Measurements from ENCODE around the gene BRD3OS. TPM values are rescaled to one million over a fixed set of nuclear protein-coding genes. Genes with fewer than 3 reads are reported as not detected.

Gene BRD3OS
- total and polyA plus RNA-seq, 2 of the 13 experiments (the other 11 are each of a cell fraction or from before 2014, with no cell fraction given), result 4.9 to 5.7 TPM

GRCh38 chr9:134057751-134058701, 32.7 kb downstream of the BRD3OS start (continued):
- TF ChIP-seq ZNF333 (CRISPR knock-in tag; IDR thresholded peaks at IDR 0.05; ENCODE audit: borderline replicate concordance) (no peak), IRX3 (CRISPR knock-in tag; IDR thresholded peaks at IDR 0.05; ENCODE audit: borderline replicate concordance, low read depth) (0 out of 2 replicates have a peak, but pooled peaks have one; percentile 42), RORA (CRISPR knock-in tag; IDR thresholded peaks at IDR 0.05) (no peak), ZFP36L2 (CRISPR knock-in tag; IDR thresholded peaks at IDR 0.05) (no peak), ZNF441 (CRISPR knock-in tag; IDR thresholded peaks at IDR 0.05; ENCODE audit: borderline replicate concordance) (0 out of 2 replicates have a peak, but pooled peaks have one; percentile 25), MXD4 (CRISPR knock-in tag; IDR thresholded peaks at IDR 0.05) (0 out of 2 replicates have a peak, but pooled peaks have one; percentile 68), KLF11 (CRISPR knock-in tag; IDR thresholded peaks at IDR 0.05) (no peak), ZNF788 (CRISPR knock-in tag; IDR thresholded peaks at IDR 0.05; ENCODE audit: borderline replicate concordance) (peak; percentile 67; the same call in 1 of the 2 replicates), CREM (IDR thresholded peaks at IDR 0.05) (peak; percentile 53; the same call in 1 of the 2 replicates), CREM (CRISPR knock-in tag; IDR thresholded peaks at IDR 0.05) (no peak), ZNF652 (CRISPR knock-in tag; IDR thresholded peaks at IDR 0.05; ENCODE audit: borderline replicate concordance, low read depth) (no peak), ZNF605 (CRISPR knock-in tag; IDR thresholded peaks at IDR 0.05) (peak; percentile 90; the same call in 1 of the 2 replicates), ZNF710 (CRISPR knock-in tag; IDR thresholded peaks at IDR 0.05; ENCODE audit: borderline replicate concordance) (no peak), KAT2B (IDR thresholded peaks at IDR 0.05; ENCODE audit: borderline replicate concordance, low read depth, low read length) (no peak), ZNF224 (CRISPR knock-in tag; IDR thresholded peaks at IDR 0.05) (0 out of 2 replicates have a peak, but pooled peaks have one; percentile 42), BRF2 (CRISPR knock-in tag; IDR thresholded peaks at IDR 0.05) (no peak), ZNF280D (CRISPR knock-in tag; IDR thresholded peaks at IDR 0.05) (no peak), CHCHD3 (CRISPR knock-in tag; IDR thresholded peaks at IDR 0.05) (no peak), MIXL1 (CRISPR knock-in tag; IDR thresholded peaks at IDR 0.05) (peak; percentile 16; the same call in 1 of the 2 replicates), KAT7 (CRISPR knock-in tag; IDR thresholded peaks at IDR 0.05; ENCODE audit: borderline replicate concordance) (no peak), HNRNPK (IDR thresholded peaks at IDR 0.05; ENCODE audit: low read depth, low read length, poor library complexity, severe bottlenecking) (no peak), KLF12 (CRISPR knock-in tag; IDR thresholded peaks at IDR 0.05; ENCODE audit: borderline replicate concordance) (peak; percentile 84), HDAC1 (CRISPR knock-in tag; IDR thresholded peaks at IDR 0.05) (peak; percentile 79), PITX1 (CRISPR knock-in tag; IDR thresholded peaks at IDR 0.05) (0 out of 2 replicates have a peak, but pooled peaks have one; percentile 31)
